GM21526 (cell line): ENCODE measurements around the gene RDH5.

ENCODE experiments used
- ATAC-seq: cut with Tn5 transposase; IDR thresholded peaks from one replicate; pipeline ENCODE4 v1.9.1; 2021; ENCODE audit warnings: moderate library complexity; ENCODE audit not compliant: unreplicated experiment, low FRiP score

The RDH5 gene

GRCh38 chr12:55720071-55720564 lies at the start of gene RDH5:
Gene RDH5 (plus strand): TSS chr12:55720393. CDS start chr12:55721185, 792 bp downstream.
- no peak for ATAC-seq

GRCh38 chr12:55671746-55672145 lies 48.4 kb upstream of the RDH5 start:
- no peak for ATAC-seq

- peak; percentile 98 for ATAC-seq
Measured at GRCh38 chr12:55673638-55674037, 46.6 kb upstream of the RDH5 start.

- no peak for ATAC-seq
Measured at GRCh38 chr12:55675666-55676065, 44.5 kb upstream of the RDH5 start.

- ATAC-seq: no peak
Measured at GRCh38 chr12:55676707-55677106, 43.5 kb upstream of the RDH5 start.

- ATAC-seq: no peak
Measured at GRCh38 chr12:55679691-55680090, 40.5 kb upstream of the RDH5 start.

- no peak for ATAC-seq
Measured at GRCh38 chr12:55681142-55682077, 38.8 kb upstream of the RDH5 start.

- ATAC-seq: no peak
Measured at GRCh38 chr12:55682087-55682796, 38.0 kb upstream of the RDH5 start.

- ATAC-seq: no peak
Measured at GRCh38 chr12:55683676-55684075, 36.5 kb upstream of the RDH5 start.

- no peak for ATAC-seq
Measured at GRCh38 chr12:55684761-55685370, 35.3 kb upstream of the RDH5 start.

GRCh38 chr12:55685671-55686070 lies 34.5 kb upstream of the RDH5 start:
- ATAC-seq: no peak

- ATAC-seq: no peak
Measured at GRCh38 chr12:55686366-55687010, 33.7 kb upstream of the RDH5 start.

- no peak for ATAC-seq
Measured at GRCh38 chr12:55687746-55688145, 32.4 kb upstream of the RDH5 start.

GRCh38 chr12:55688716-55689655 lies 31.2 kb upstream of the RDH5 start:
- ATAC-seq: no peak

- no peak for ATAC-seq
Measured at GRCh38 chr12:55692631-55693322, 27.4 kb upstream of the RDH5 start.

- ATAC-seq: no peak
Measured at GRCh38 chr12:55693323-55694187, 26.6 kb upstream of the RDH5 start.

GRCh38 chr12:55694188-55694515 lies 26.0 kb upstream of the RDH5 start:
- ATAC-seq: no peak

GRCh38 chr12:55694651-55695050 lies 25.5 kb upstream of the RDH5 start:
- no peak for ATAC-seq
